HEK293T (cell line): Measurements from ENCODE around the gene C6orf141.

Experiments
- CTCF ChIA-PET: fragments of 350-600 bp; formaldehyde crosslinking; extraction: SDS; loops from one replicate; lab custom pipeline; 2021; ENCODE audit warnings: antibody characterized with exemption, inconsistent platforms; lab: Yijun Ruan, JAX
- POLR2A ChIA-PET: fragments of 350-600 bp; formaldehyde crosslinking; extraction: SDS; loops from one replicate; lab custom pipeline; 2020; ENCODE audit warnings: antibody characterized with exemption, inconsistent platforms; lab: Yijun Ruan, JAX
- DNase-seq: peaks from one replicate; pipeline ENCODE4 v3.0.0; 2012; ENCODE audit warnings: mixed read lengths; ENCODE audit errors: extremely low spot score
- ARNT ChIP-seq: fragments of 450-650 bp; IDR thresholded peaks from 2 replicates; pipeline ENCODE4 v1.6.1; 2017; ENCODE audit warnings: mild to moderate bottlenecking
- BHLHE40 ChIP-seq: fragments of 450-650 bp; IDR thresholded peaks from 2 replicates; pipeline ENCODE4 v1.6.1; 2016; ENCODE audit warnings: mild to moderate bottlenecking, moderate library complexity, borderline replicate concordance
- CTBP1 ChIP-seq: fragments of 450-650 bp; IDR thresholded peaks from 2 replicates; pipeline ENCODE4 v1.6.1; 2016; ENCODE audit warnings: borderline replicate concordance
- ELF4 ChIP-seq: fragments of 450-650 bp; IDR thresholded peaks from 2 replicates; pipeline ENCODE4 v1.6.1; 2017; ENCODE audit warnings: antibody characterized with exemption
- FOXA1 ChIP-seq: fragments of 450-650 bp; IDR thresholded peaks from 2 replicates; pipeline ENCODE4 v1.6.1; 2016; ENCODE audit warnings: mild to moderate bottlenecking
- FOXK2 ChIP-seq: fragments of 450-650 bp; IDR thresholded peaks from 2 replicates; pipeline ENCODE4 v1.6.1; 2016; ENCODE audit warnings: mild to moderate bottlenecking
- FOXM1 ChIP-seq: fragments of 450-650 bp; IDR thresholded peaks from 2 replicates; pipeline ENCODE4 v1.6.1; 2017; ENCODE audit warnings: mild to moderate bottlenecking, borderline replicate concordance
- HDGF ChIP-seq: fragments of 450-650 bp; IDR thresholded peaks from 2 replicates; pipeline ENCODE4 v1.6.1; 2017; ENCODE audit warnings: antibody characterized with exemption, borderline replicate concordance
- L3MBTL2 ChIP-seq: fragments of 450-650 bp; conservative IDR thresholded peaks from 2 replicates; pipeline ENCODE4 v1.6.1; 2016; ENCODE audit warnings: mild to moderate bottlenecking
- LEF1 ChIP-seq: fragments of 450-650 bp; IDR thresholded peaks from 2 replicates; pipeline ENCODE4 v1.6.1; 2017; ENCODE audit warnings: mild to moderate bottlenecking, borderline replicate concordance
- NFRKB ChIP-seq: fragments of 450-650 bp; IDR thresholded peaks from 2 replicates; pipeline ENCODE4 v1.6.1; 2016; ENCODE audit warnings: mild to moderate bottlenecking, moderate library complexity
- PKNOX1 ChIP-seq: fragments of 450-650 bp; IDR thresholded peaks from 2 replicates; pipeline ENCODE4 v1.6.1; 2016
- SP1 ChIP-seq: fragments of 450-650 bp; IDR thresholded peaks from 2 replicates; pipeline ENCODE4 v1.6.1; 2017
- SUZ12 ChIP-seq: fragments of 450-650 bp; IDR thresholded peaks from 2 replicates; pipeline ENCODE4 v1.6.1; 2016; ENCODE audit warnings: mild to moderate bottlenecking
- TARDBP ChIP-seq: fragments of 450-650 bp; IDR thresholded peaks from 2 replicates; pipeline ENCODE4 v1.6.1; 2016
- ZNF384 ChIP-seq: fragments of 450-650 bp; IDR thresholded peaks from 2 replicates; pipeline ENCODE4 v1.6.1; 2016

C6orf141 gene

GRCh38 chr6:49527320-49527719 lies 23.1 kb upstream of the C6orf141 start:
- DNase-seq, result no peak
- ChIA-PET CTCF (no interaction called here), POLR2A (no interaction called here)
- no peak for TF ChIP-seq ZNF384

GRCh38 chr6:49528571-49528970 lies 21.9 kb upstream of the C6orf141 start:
- ChIA-PET CTCF (no interaction called here), POLR2A (no interaction called here)
- DNase-seq, result no peak
- TF ChIP-seq LEF1 (no peak), FOXA1 (no peak), ARNT (no peak), SUZ12 (no peak), TARDBP (no peak), SP1 (no peak)

GRCh38 chr6:49530141-49530776 lies 20.2 kb upstream of the C6orf141 start:
- POLR2A ChIA-PET, result no interaction called here
- DNase-seq, result no peak
- TF ChIP-seq PKNOX1, result no peak
- no peak for TF ChIP-seq ARNT
- no peak for TF ChIP-seq SUZ12
- TF ChIP-seq LEF1, result no peak
- no peak for TF ChIP-seq FOXK2
- no peak for TF ChIP-seq BHLHE40
- TF ChIP-seq ZNF384, result no peak
- TF ChIP-seq SP1, result no peak
- no peak for TF ChIP-seq NFRKB
- TF ChIP-seq HDGF, result no peak
- TF ChIP-seq ELF4, result no peak
- no peak for TF ChIP-seq FOXM1
- no peak for TF ChIP-seq FOXA1
- TF ChIP-seq CTBP1, result no peak
- no peak for TF ChIP-seq L3MBTL2
- CTCF ChIA-PET, result interaction anchor here (0.8 kb wide), 1 partner anchor 78 kb away, joined by 3 read pairs; no protein-coding TSS in a partner anchor

- ChIA-PET CTCF (interaction anchor here (0.6 to 3.0 kb wide), 18 partner anchors 10 to 394 kb away, joined by 3 to 31 read pairs (median 4); partner anchors contain the start of gene C6orf141), POLR2A (interaction anchor here (1.5 kb wide), 1 partner anchor 18 kb away, joined by 9 read pairs; the partner anchor contains the start of gene C6orf141)
- peak; percentile 81 for TF ChIP-seq ZNF384
- TF ChIP-seq LEF1, result no peak
- DNase-seq, result peak; percentile 46
Measured at GRCh38 chr6:49531774-49532569, 18.5 kb upstream of the C6orf141 start.

- ChIA-PET POLR2A (interaction anchor here (1.2 kb wide), 1 partner anchor 14 kb away, joined by 4 read pairs; the partner anchor contains the start of gene C6orf141), CTCF (interaction anchor here (1.1 to 1.5 kb wide), 2 partner anchors 12 to 314 kb away, joined by 3 to 5 read pairs; no protein-coding TSS in a partner anchor)
- DNase-seq, result no peak
- TF ChIP-seq L3MBTL2, result no peak
- TF ChIP-seq NFRKB, result no peak
- no peak for TF ChIP-seq ELF4
Measured at GRCh38 chr6:49535795-49536194, 14.7 kb upstream of the C6orf141 start.

- ChIA-PET POLR2A (interaction anchor here (4.1 kb wide), 1 partner anchor 12 kb away, joined by 34 read pairs; the partner anchor contains the start of gene C6orf141), CTCF (no interaction called here)
- TF ChIP-seq L3MBTL2 (no peak), PKNOX1 (no peak), FOXK2 (no peak), SP1 (no peak), ELF4 (no peak), LEF1 (no peak), NFRKB (no peak), CTBP1 (no peak)
- DNase-seq, result no peak
Measured at GRCh38 chr6:49539102-49539501, 11.4 kb upstream of the C6orf141 start.

GRCh38 chr6:49540614-49541013 lies 9.9 kb upstream of the C6orf141 start:
- TF ChIP-seq SP1, result no peak
- no peak for TF ChIP-seq ARNT
- TF ChIP-seq ZNF384, result no peak
- TF ChIP-seq SUZ12, result no peak
- no peak for TF ChIP-seq TARDBP
- TF ChIP-seq FOXK2, result no peak
- TF ChIP-seq L3MBTL2, result no peak
- TF ChIP-seq CTBP1, result no peak
- TF ChIP-seq PKNOX1, result no peak
- no peak for TF ChIP-seq FOXM1
- no peak for TF ChIP-seq LEF1
- ChIA-PET CTCF (interaction anchor here (0.7 to 4.0 kb wide), 3 partner anchors 9 to 1309 kb away, joined by 4 to 13 read pairs (median 6); partner anchors contain the start of gene C6orf141), POLR2A (interaction anchor here (1.1 to 4.1 kb wide), 2 partner anchors 11 to 13 kb away, joined by 3 to 34 read pairs; partner anchors contain the start of gene C6orf141)
- no peak for DNase-seq
